Activated CD4-positive, alpha-beta T cell treated with anti-CD3 and anti-CD28 coated beads for 48 hours (primary cell): Measurements from ENCODE around the gene MRI1.

Source experiments
- DNase-seq: peaks from one replicate; pipeline ENCODE4 v3.0.0-alpha.2; 2020

The MRI1 gene

GRCh38 chr19:13795595-13796300 lies 31.4 kb downstream of the MRI1 start:
- no peak for DNase-seq

GRCh38 chr19:13796301-13797057 lies 32.2 kb downstream of the MRI1 start:
- no peak for DNase-seq

- no peak for DNase-seq
Measured at GRCh38 chr19:13797058-13797440, 32.7 kb downstream of the MRI1 start.

GRCh38 chr19:13797870-13798269 lies 33.5 kb downstream of the MRI1 start:
- DNase-seq, result no peak

- DNase-seq, result no peak
Measured at GRCh38 chr19:13799669-13800068, 35.3 kb downstream of the MRI1 start.

- DNase-seq, result no peak
Measured at GRCh38 chr19:13803038-13803437, 38.7 kb downstream of the MRI1 start.

GRCh38 chr19:13804830-13805683 lies 40.7 kb downstream of the MRI1 start:
- DNase-seq, result peak; percentile 21

- DNase-seq, result no peak
Measured at GRCh38 chr19:13806728-13807127, 42.4 kb downstream of the MRI1 start.

GRCh38 chr19:13807421-13808021 lies 43.2 kb downstream of the MRI1 start:
- no peak for DNase-seq

- no peak for DNase-seq
Measured at GRCh38 chr19:13808856-13809255, 44.5 kb downstream of the MRI1 start.

GRCh38 chr19:13812544-13812943 lies 48.2 kb downstream of the MRI1 start:
- no peak for DNase-seq

- DNase-seq, result no peak
Measured at GRCh38 chr19:13813147-13813546, 48.8 kb downstream of the MRI1 start.

- DNase-seq, result no peak
Measured at GRCh38 chr19:13814550-13814949, 50.2 kb downstream of the MRI1 start.

GRCh38 chr19:13817018-13817614 lies 52.8 kb downstream of the MRI1 start:
- peak; percentile 48 for DNase-seq

- peak; percentile 55 for DNase-seq
Measured at GRCh38 chr19:13817615-13818371, 53.5 kb downstream of the MRI1 start.

GRCh38 chr19:13819238-13819637 lies 54.9 kb downstream of the MRI1 start:
- DNase-seq, result no peak

GRCh38 chr19:13821292-13821691 lies 57.0 kb downstream of the MRI1 start:
- no peak for DNase-seq

GRCh38 chr19:13823256-13823655 lies 58.9 kb downstream of the MRI1 start:
- no peak for DNase-seq
